Liver (tissue), 9 donors: ENCODE measurements around the gene FAHD2A. TPM values are rescaled to one million over a fixed set of nuclear protein-coding genes. Genes with fewer than 3 reads are reported as not detected.

Experiments used
- DNase-seq: peaks from one replicate; pipeline ENCODE4 v3.0.0-alpha.2; 2017; ENCODE audit warnings: low spot score
- H3K27ac ChIP-seq, 2 donors: one replicate each; pipeline ENCODE4 v1.7.0; 2013; ENCODE audit warnings: inconsistent platforms in 2 of 2, low read length in 2 of 2, control low read depth in 1 of 2, low read depth in 1 of 2, mild to moderate bottlenecking in 1 of 2
- H3K27me3 ChIP-seq, 4 donors: one replicate each; pipeline versions ENCODE4 v1.6.1 to v1.7.0; 2013; ENCODE audit warnings: low read length in 3 of 4, inconsistent platforms in 1 of 4, mild to moderate bottlenecking in 1 of 4, moderate library complexity in 1 of 4; ENCODE audit not compliant: control insufficient read depth in 4 of 4, insufficient read depth in 4 of 4
- H3K36me3 ChIP-seq, 4 donors: one replicate each; pipeline versions ENCODE4 v1.6.1 to v1.7.0; 2013; ENCODE audit warnings: low read length in 3 of 4, mild to moderate bottlenecking in 3 of 4, low read depth in 1 of 4, moderate library complexity in 1 of 4; ENCODE audit not compliant: control insufficient read depth in 4 of 4, insufficient read depth in 3 of 4
- H3K4me1 ChIP-seq, 4 donors: one replicate each; pipeline versions ENCODE4 v1.6.1 to v1.7.0; 2013; ENCODE audit warnings: low read length in 3 of 4, mild to moderate bottlenecking in 3 of 4, moderate library complexity in 1 of 4; ENCODE audit not compliant: control insufficient read depth in 4 of 4, insufficient read depth in 4 of 4
- H3K4me3 ChIP-seq, 3 donors: one replicate each; pipeline versions ENCODE4 v1.6.1 to v1.7.0; 2013; ENCODE audit warnings: low read length in 3 of 3, control low read depth in 1 of 3, low read depth in 1 of 3, mild to moderate bottlenecking in 1 of 3
- H3K9ac ChIP-seq, 2 donors: one replicate each; pipeline ENCODE4 v1.7.0; 2013; ENCODE audit warnings: low read length in 2 of 2, mild to moderate bottlenecking in 2 of 2, moderate library complexity in 2 of 2, control low read depth in 1 of 2, low read depth in 1 of 2
- H3K9me3 ChIP-seq, 4 donors: one replicate each; pipeline versions ENCODE4 v1.6.1 to v1.7.0; 2013; ENCODE audit warnings: low read length in 3 of 4; ENCODE audit not compliant: control insufficient read depth in 4 of 4
- ATF3 ChIP-seq: IDR thresholded peaks from 2 replicates; pipeline ENCODE4 v1.6.1; 2016; ENCODE audit warnings: antibody characterized with exemption
- EGR1 ChIP-seq, 2 donors: IDR thresholded peaks; 2 replicates each; pipeline ENCODE4 v1.6.1; 2016 to 2018; ENCODE audit warnings: antibody characterized with exemption in 2 of 2, low read depth in 2 of 2
- FOXA1 ChIP-seq: IDR thresholded peaks from 2 replicates; pipeline ENCODE4 v1.6.1; 2016; ENCODE audit warnings: antibody characterized with exemption
- GABPA ChIP-seq, 2 donors: IDR thresholded peaks in 1 of 2; conservative IDR thresholded peaks in 1 of 2; 2 replicates each; pipeline ENCODE4 v1.6.1; 2016; ENCODE audit warnings: antibody characterized with exemption in 2 of 2, mild to moderate bottlenecking in 1 of 2, moderate library complexity in 1 of 2
- HNF4G ChIP-seq: IDR thresholded peaks from 2 replicates; pipeline ENCODE4 v1.6.1; 2016; ENCODE audit warnings: antibody characterized with exemption
- JUND ChIP-seq, 2 donors: IDR thresholded peaks; 2 replicates each; pipeline ENCODE4 v1.6.1; 2016; ENCODE audit warnings: antibody characterized with exemption in 2 of 2
- MAX ChIP-seq: IDR thresholded peaks from 2 replicates; pipeline ENCODE4 v1.6.1; 2016; ENCODE audit warnings: antibody characterized with exemption
- RAD21 ChIP-seq, 2 donors: IDR thresholded peaks; 2 replicates each; pipeline ENCODE4 v1.6.1; 2016; ENCODE audit warnings: antibody characterized with exemption in 2 of 2, mild to moderate bottlenecking in 2 of 2
- REST ChIP-seq: IDR thresholded peaks from 2 replicates; pipeline ENCODE4 v1.6.1; 2016; ENCODE audit warnings: antibody characterized with exemption, mild to moderate bottlenecking
- RXRA ChIP-seq, 2 donors: IDR thresholded peaks; 2 replicates each; pipeline ENCODE4 v1.6.1; 2017 to 2018; ENCODE audit warnings: antibody characterized with exemption in 2 of 2, mild to moderate bottlenecking in 1 of 2
- SP1 ChIP-seq: IDR thresholded peaks from 2 replicates; pipeline ENCODE4 v1.6.1; 2018; ENCODE audit warnings: antibody characterized with exemption, mild to moderate bottlenecking
- ZBTB33 ChIP-seq: IDR thresholded peaks from 2 replicates; pipeline ENCODE4 v1.6.1; 2016; ENCODE audit warnings: antibody characterized with exemption
- WGBS: extraction: QIAGEN DNeasy Blood & Tissue Kit; methylation state at CpG from one replicate; pipeline ENCODE4 v1.1.7; 2013; 5-methylcytosine and 5-hydroxymethylcytosine counted together
- polyA plus RNA-seq, 2 donors: library from polyadenylated mRNA; stranded (reverse) in 1 of 2; unstranded in 1 of 2; fragments of 200-250 nt in 1 of 2; fragments of >200 nt in 1 of 2; fragmentation: Nextera tagmentation in 1 of 2; extraction: Ambion mirVana in 1 of 2; gene quantifications; one replicate each; pipeline versions ENCODE4 v1.2.1 to v1.2.3, GENCODE V29; 2013 to 2015
- total RNA-seq, 2 donors: library from RNA; depleted of rRNA; stranded (reverse); fragments of >200 nt; gene quantifications; one replicate each; pipeline ENCODE4 v1.2.3, GENCODE V29; 2014
- donor health status: healthy.
- donor health status: healthy.
- donor health status: healthy.
- donor health status: healthy.
- donor health status: healthy.

The FAHD2A gene
- total and polyA plus RNA-seq, 4 donors = 20.1 to 105 (median 69.3) TPM

- no peak for TF ChIP-seq RXRA (IDR thresholded peaks at IDR 0.05)
- Histone ChIP-seq H3K36me3 (no peaks in the 10 kb centered on the region), H3K4me1 (peaks cover 0 to 15% (median 9%) of the 10 kb centered on the region in 4 donors), H3K9me3 (no peaks in the 10 kb centered on the region), H3K4me3 (no peak overlapping the region), H3K9ac (no peak overlapping the region), H3K27me3 (no peaks in the 10 kb centered on the region), H3K27ac (no peak overlapping the region)
- DNase-seq = no peak
- 93% methylated on average over 5 of the region's 5 CpGs for WGBS
Observed at GRCh38 chr2:95380731-95381130, 21.8 kb upstream of the FAHD2A start.

GRCh38 chr2:95381212-95382191, 21.0 kb upstream of the FAHD2A start:
- WGBS = 91% methylated on average over 22 of the region's 22 CpGs
- no peak overlapping the region for H3K4me3 ChIP-seq

More at GRCh38 chr2:95381212-95382191, 21.0 kb upstream of the FAHD2A start:
- Histone ChIP-seq H3K9ac (no peak overlapping the region), H3K36me3 (no peaks in the 10 kb centered on the region), H3K27ac (no peak overlapping the region), H3K27me3 (no peaks in the 10 kb centered on the region), H3K9me3 (no peaks in the 10 kb centered on the region), H3K4me1 (peaks cover 4 to 21% (median 12%) of the 10 kb centered on the region in 4 donors)
- TF ChIP-seq FOXA1 (no peak), SP1 (no peak), GABPA (IDR thresholded peaks at IDR 0.05 in 1 of 2, conservative IDR thresholded peaks at IDR 0.05 in 1 of 2) (no peak), HNF4G (no peak), JUND (IDR thresholded peaks at IDR 0.05) (no peak), ATF3 (no peak), EGR1 (IDR thresholded peaks at IDR 0.05; ENCODE audit: low read depth in 2 of 2) (no peak), ZBTB33 (no peak), REST (no peak), RAD21 (IDR thresholded peaks at IDR 0.05) (no peak), MAX (no peak)
- no peak for DNase-seq
